Erythroblast (primary cell): ENCODE measurements around the gene SGCA.

Source experiments
- GATA1 ChIP-seq: IDR thresholded peaks from 2 replicates; pipeline ENCODE4 v1.6.1; 2011; ENCODE audit warnings: low read depth, mild to moderate bottlenecking, control low read depth, low read length, moderate library complexity
- POLR2A ChIP-seq: IDR thresholded peaks from 2 replicates; pipeline ENCODE4 v1.6.1; 2011; ENCODE audit warnings: mild to moderate bottlenecking, low read length

DNA sequence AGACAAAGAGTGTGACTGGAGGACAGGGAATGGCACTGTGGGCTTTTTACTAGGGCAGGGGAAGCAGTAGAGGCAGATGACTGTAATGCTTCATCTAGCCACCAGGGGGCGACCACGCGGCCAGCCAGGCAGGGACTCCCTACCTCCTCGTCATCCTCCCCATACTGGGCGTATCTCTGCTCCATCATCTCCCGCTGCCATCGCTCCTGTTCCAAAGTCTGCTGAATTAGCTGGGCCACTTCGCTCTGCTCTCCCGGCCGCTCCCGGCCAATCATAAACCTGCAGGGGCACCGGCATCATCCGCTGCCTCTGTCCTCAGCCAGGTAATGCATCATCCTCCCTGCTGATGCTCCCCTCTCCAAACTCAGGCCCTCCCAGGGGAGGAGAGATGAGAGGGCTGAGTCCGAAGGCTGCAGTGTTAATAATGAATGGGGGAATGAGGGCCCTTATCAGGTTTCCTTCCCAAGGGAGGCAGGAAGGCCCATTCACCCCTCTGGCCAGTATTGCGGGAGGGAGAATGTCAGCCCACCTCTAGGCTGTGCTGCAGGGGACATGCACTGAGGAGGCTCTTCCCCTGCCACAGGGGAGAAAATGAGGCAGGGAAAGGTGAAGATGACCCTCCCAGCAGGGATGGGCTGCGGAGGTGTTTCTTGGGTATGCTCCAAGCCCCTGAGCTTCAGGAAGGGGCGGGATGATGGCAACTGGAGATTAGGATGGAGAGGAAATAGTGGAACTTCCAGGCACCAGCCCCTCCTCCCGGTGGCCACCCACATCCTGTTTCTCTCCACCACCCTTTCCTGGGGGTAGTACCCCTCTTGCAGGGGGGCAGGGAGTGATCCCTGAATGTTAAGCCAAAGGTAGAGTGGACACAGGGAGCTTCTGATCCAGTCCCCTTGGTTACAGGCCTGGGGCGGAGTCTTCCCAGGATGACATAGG, 25.6 kb upstream of the SGCA start:
- TF ChIP-seq POLR2A = no peak
- no peak for TF ChIP-seq GATA1
